ENCODE results near the gene BMAL2. TPM values are rescaled to one million over a fixed set of nuclear protein-coding genes. Genes with fewer than 3 reads are reported as not detected.

Gene BMAL2
- total RNA-seq, 1 experiment from 2014 or later = 21.5 TPM

DNA sequence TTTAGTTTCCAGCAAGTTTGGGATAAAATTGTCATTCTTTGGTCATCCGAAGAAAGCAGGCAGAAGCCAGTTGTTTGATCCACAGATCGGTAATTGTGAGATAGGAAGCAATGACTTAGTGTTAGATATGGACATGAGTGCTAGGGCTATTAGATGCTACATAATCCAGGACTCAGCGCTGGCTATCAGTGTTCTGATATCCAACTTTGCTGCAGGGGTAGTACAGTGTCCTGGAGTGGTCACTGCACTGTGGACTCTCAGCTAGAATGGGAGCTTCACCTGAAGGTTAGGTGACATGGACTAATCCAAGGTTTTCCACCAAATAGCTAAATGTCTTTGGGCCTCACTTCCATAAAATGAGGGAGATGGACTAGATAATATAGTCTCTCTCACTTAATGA is 48.6 kb upstream of the BMAL2 start:
- ATAC-seq (no peak), DNase-seq (ENCODE audit: low read depth, low spot score) (no peak)
- POLR2A ChIA-PET = no interaction called here
- Histone ChIP-seq H3K4me3 (replicated peaks in 1 of 2; ENCODE audit: low read depth in 1 of 2, low read length in 2 of 2) (no peak overlapping the region), H3K4me1 (ENCODE audit: control insufficient read depth in 1 of 2, insufficient read depth in 2 of 2, low read length in 2 of 2) (no peaks in the 10 kb centered on the region), H3K9me2 (ENCODE audit: insufficient read depth) (no peaks in the 10 kb centered on the region), H3K9me3 (ENCODE audit: control insufficient read depth in 1 of 2, insufficient read depth in 1 of 2, low read depth in 1 of 2, low read length in 2 of 2) (no peaks in the 10 kb centered on the region), H2AFZ (ENCODE audit: low read depth, low read length, poor library complexity, severe bottlenecking) (no peak overlapping the region), H3K27me3 (ENCODE audit: insufficient read depth, low read length) (no peaks in the 10 kb centered on the region), H4K20me1 (ENCODE audit: insufficient read depth) (no peaks in the 10 kb centered on the region), H3K36me3 (ENCODE audit: control insufficient read depth in 1 of 2, insufficient read depth in 2 of 2, low read length in 2 of 2) (no peaks in the 10 kb centered on the region), H3K79me2 (ENCODE audit: insufficient read depth, low read length) (no peaks in the 10 kb centered on the region), H3K9ac (ENCODE audit: low read length) (no peak overlapping the region), H3K4me2 (ENCODE audit: low read length) (no peak overlapping the region), H3K27ac (ENCODE audit: low read depth, low read length) (no peak overlapping the region)
- CTCF ChIA-PET = no interaction called here
- TF ChIP-seq POLR2AphosphoS5 (IDR thresholded peaks at IDR 0.05; ENCODE audit: low read depth, low read length) (no peak), ZNF274 (IDR thresholded peaks at IDR 0.05; ENCODE audit: low read depth, low read length) (no peak), YY1 (IDR thresholded peaks at IDR 0.05; ENCODE audit: extremely low read depth, insufficient replicate concordance, low read depth, low read length) (no peak), TCF7L2 (IDR thresholded peaks at IDR 0.05; ENCODE audit: borderline replicate concordance, extremely low read depth, insufficient read depth, insufficient read length) (no peak), CBX3 (IDR thresholded peaks at IDR 0.05; ENCODE audit: low read depth) (no peak), SP1 (IDR thresholded peaks at IDR 0.05; ENCODE audit: low read depth) (no peak), SIN3A (IDR thresholded peaks at IDR 0.05; ENCODE audit: low read depth) (no peak), CEBPB (IDR thresholded peaks at IDR 0.05; ENCODE audit: low read depth) (no peak), EZH2 (IDR thresholded peaks at IDR 0.05) (no peak), ZFX (IDR thresholded peaks at IDR 0.05) (no peak), EGR1 (IDR thresholded peaks at IDR 0.05; ENCODE audit: low read depth) (no peak), FOSL1 (IDR thresholded peaks at IDR 0.05; ENCODE audit: low read depth) (no peak), EZH2phosphoT487 (IDR thresholded peaks at IDR 0.05; ENCODE audit: borderline replicate concordance) (no peak), ELF1 (IDR thresholded peaks at IDR 0.05; ENCODE audit: borderline replicate concordance, low read depth) (no peak), RAD21 (IDR thresholded peaks at IDR 0.05; ENCODE audit: low read depth) (no peak), POLR2A (IDR thresholded peaks at IDR 0.05; ENCODE audit: borderline replicate concordance, extremely low read depth, insufficient read depth, insufficient read length) (no peak)
- TF ChIP-seq, protein P1, sequence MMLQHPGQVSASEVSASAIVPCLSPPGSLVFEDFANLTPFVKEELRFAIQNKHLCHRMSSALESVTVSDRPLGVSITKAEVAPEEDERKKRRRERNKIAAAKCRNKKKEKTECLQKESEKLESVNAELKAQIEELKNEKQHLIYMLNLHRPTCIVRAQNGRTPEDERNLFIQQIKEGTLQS (IDR thresholded peaks at IDR 0.05) = no peak
- TF ChIP-seq, protein P2, sequence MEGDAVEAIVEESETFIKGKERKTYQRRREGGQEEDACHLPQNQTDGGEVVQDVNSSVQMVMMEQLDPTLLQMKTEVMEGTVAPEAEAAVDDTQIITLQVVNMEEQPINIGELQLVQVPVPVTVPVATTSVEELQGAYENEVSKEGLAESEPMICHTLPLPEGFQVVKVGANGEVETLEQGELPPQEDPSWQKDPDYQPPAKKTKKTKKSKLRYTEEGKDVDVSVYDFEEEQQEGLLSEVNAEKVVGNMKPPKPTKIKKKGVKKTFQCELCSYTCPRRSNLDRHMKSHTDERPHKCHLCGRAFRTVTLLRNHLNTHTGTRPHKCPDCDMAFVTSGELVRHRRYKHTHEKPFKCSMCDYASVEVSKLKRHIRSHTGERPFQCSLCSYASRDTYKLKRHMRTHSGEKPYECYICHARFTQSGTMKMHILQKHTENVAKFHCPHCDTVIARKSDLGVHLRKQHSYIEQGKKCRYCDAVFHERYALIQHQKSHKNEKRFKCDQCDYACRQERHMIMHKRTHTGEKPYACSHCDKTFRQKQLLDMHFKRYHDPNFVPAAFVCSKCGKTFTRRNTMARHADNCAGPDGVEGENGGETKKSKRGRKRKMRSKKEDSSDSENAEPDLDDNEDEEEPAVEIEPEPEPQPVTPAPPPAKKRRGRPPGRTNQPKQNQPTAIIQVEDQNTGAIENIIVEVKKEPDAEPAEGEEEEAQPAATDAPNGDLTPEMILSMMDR (IDR thresholded peaks at IDR 0.05 in 2 of 3, conservative IDR thresholded peaks at IDR 0.05 in 1 of 3; ENCODE audit: borderline replicate concordance in 1 of 3, insufficient read depth in 1 of 3, low read depth in 2 of 3, low read length in 2 of 3) = no peak
- TF ChIP-seq, protein P3, sequence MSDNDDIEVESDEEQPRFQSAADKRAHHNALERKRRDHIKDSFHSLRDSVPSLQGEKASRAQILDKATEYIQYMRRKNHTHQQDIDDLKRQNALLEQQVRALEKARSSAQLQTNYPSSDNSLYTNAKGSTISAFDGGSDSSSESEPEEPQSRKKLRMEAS (IDR thresholded peaks at IDR 0.05) = no peak
- TF ChIP-seq, protein P4, sequence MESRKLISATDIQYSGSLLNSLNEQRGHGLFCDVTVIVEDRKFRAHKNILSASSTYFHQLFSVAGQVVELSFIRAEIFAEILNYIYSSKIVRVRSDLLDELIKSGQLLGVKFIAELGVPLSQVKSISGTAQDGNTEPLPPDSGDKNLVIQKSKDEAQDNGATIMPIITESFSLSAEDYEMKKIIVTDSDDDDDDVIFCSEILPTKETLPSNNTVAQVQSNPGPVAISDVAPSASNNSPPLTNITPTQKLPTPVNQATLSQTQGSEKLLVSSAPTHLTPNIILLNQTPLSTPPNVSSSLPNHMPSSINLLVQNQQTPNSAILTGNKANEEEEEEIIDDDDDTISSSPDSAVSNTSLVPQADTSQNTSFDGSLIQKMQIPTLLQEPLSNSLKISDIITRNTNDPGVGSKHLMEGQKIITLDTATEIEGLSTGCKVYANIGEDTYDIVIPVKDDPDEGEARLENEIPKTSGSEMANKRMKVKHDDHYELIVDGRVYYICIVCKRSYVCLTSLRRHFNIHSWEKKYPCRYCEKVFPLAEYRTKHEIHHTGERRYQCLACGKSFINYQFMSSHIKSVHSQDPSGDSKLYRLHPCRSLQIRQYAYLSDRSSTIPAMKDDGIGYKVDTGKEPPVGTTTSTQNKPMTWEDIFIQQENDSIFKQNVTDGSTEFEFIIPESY (IDR thresholded peaks at IDR 0.05; ENCODE audit: extremely low read depth, insufficient replicate concordance, low read length) = no peak
- intact Hi-C loops (cut with micrococcal nuclease) = no loop called here
- no TSS peak for BruUV-seq (replicated peaks)
- RAD21 ChIA-PET (ENCODE audit: low non-redundant PET in 1 of 2, low total read pairs in 2 of 2, uncharacterized antibody in 2 of 2, unreplicated experiment in 2 of 2) = no interaction called here

Measured in HCT116 (cell line).